ENCODE results near the gene HERC3.

GRCh38 chr4:88731381-88731780 is 139.1 kb downstream of the HERC3 start:
- TF ChIP-seq POLR2AphosphoS5 (IDR thresholded peaks at IDR 0.05; ENCODE audit: borderline replicate concordance, low read depth, low read length) (no peak), EZH2 (IDR thresholded peaks at IDR 0.05) (no peak), FOXP2 (optimal IDR thresholded peaks at IDR 0.05; ENCODE audit: control extremely low read depth, extremely low read length, insufficient read depth) (peak; percentile 78)

Data from SK-N-MC (cell line).